ENCODE data around the gene IFNG-AS1.

Gene IFNG-AS1

DNA sequence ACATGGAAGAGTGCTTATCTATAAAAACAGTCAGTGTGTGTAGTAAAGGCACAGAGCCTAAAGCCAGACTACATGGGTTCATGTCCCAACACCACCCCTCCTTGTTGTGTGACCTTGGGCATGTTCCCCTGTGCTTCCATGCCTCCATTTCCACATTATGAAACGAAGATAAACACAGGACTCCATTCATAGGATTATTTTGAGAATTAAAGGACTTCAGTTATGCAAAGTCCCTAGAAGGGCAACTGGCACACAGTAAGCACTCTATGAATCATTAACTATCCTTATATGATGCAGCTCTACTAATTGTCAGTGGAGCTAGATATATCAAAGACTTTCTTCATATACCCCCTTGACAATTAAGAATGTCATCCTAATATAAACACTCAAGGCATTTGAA lies 17.8 kb downstream of the IFNG-AS1 start:
- H3K9me3 ChIP-seq (ENCODE audit: control insufficient read depth, low read length), result no peaks in the 10 kb centered on the region
- TF ChIP-seq, protein P1, sequence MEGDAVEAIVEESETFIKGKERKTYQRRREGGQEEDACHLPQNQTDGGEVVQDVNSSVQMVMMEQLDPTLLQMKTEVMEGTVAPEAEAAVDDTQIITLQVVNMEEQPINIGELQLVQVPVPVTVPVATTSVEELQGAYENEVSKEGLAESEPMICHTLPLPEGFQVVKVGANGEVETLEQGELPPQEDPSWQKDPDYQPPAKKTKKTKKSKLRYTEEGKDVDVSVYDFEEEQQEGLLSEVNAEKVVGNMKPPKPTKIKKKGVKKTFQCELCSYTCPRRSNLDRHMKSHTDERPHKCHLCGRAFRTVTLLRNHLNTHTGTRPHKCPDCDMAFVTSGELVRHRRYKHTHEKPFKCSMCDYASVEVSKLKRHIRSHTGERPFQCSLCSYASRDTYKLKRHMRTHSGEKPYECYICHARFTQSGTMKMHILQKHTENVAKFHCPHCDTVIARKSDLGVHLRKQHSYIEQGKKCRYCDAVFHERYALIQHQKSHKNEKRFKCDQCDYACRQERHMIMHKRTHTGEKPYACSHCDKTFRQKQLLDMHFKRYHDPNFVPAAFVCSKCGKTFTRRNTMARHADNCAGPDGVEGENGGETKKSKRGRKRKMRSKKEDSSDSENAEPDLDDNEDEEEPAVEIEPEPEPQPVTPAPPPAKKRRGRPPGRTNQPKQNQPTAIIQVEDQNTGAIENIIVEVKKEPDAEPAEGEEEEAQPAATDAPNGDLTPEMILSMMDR (IDR thresholded peaks at IDR 0.05), result no peak

DNA sequence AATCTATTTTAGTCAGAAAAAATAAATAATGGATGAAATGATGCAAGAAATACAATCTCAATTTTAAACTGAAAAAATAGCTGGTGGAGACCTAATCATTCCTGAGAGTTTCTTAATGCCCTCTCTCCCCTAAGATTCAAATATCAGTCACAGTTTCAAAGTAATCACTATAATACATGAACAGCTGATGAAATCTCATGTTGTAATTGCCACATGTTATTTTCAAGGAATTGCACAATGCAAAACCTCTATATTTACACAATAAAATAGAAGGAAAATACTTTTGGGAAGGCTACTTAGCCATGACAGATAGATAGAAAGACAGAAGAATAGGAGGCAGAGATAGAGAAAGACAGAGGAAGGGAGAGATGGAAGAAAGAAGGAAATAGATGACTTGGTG lies 18.2 kb downstream of the IFNG-AS1 start:
- no peaks in the 10 kb centered on the region for H3K36me3 ChIP-seq (ENCODE audit: control insufficient read depth, insufficient read depth, low read length)
- TF ChIP-seq, protein P1 (IDR thresholded peaks at IDR 0.05), result no peak
- H3K27me3 ChIP-seq (ENCODE audit: control insufficient read depth, insufficient read depth, low read length), result no peaks in the 10 kb centered on the region

More for the DNA sequence above, 17.8 kb downstream of the IFNG-AS1 start:
- Histone ChIP-seq H3K4me3 (ENCODE audit: low read depth, low read length) (no peak overlapping the region), H3K27ac (no peak overlapping the region), H2AFZ (no peak overlapping the region), H3K79me2 (no peaks in the 10 kb centered on the region), H3K4me1 (no peaks in the 10 kb centered on the region), H3K27me3 (ENCODE audit: control insufficient read depth, insufficient read depth, low read length) (no peaks in the 10 kb centered on the region), H3K9ac (no peak overlapping the region), H3K4me2 (ENCODE audit: low read length) (no peak overlapping the region), H3K36me3 (ENCODE audit: control insufficient read depth, insufficient read depth, low read length) (no peaks in the 10 kb centered on the region)

DNA sequence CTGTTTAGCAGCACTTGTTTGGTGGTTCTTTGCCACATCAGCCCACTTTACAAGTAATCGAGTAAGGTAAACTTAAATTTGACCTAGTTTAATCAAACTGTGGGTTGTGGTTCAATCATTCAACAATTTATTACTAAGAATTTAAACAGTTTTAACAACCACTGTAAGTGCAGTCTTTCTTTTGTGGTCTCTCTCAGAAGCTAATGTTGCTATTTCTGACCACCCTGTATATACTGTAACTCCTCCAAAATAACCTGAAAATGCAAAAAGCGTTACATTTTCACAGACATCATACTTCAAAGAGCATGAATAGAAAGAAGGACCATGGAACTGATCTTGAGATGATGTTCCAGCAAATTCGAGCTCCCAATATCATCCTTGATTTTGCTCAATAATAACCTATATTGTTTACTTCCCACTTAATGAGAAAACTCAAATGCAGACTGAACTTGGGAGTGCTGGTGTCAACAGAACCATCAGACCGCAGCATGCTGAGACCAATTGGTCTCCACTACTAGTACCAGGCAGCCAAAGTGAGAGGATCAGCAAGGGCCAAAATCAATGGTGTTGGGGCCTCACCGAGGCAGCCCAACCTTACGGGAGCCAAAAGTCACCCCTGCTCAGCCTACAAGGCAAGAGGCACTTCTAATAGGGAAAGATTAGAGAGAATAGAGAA lies 22.1 kb downstream of the IFNG-AS1 start:
- H3K4me2 ChIP-seq (ENCODE audit: low read length), result no peak overlapping the region
- H3K9me3 ChIP-seq (ENCODE audit: control insufficient read depth, low read length), result no peaks in the 10 kb centered on the region
- H2AFZ ChIP-seq, result no peak overlapping the region
- H3K9ac ChIP-seq, result no peak overlapping the region
- no peak overlapping the region for H3K27ac ChIP-seq
- H3K27me3 ChIP-seq (ENCODE audit: control insufficient read depth, insufficient read depth, low read length), result no peaks in the 10 kb centered on the region
- no peaks in the 10 kb centered on the region for H3K36me3 ChIP-seq (ENCODE audit: control insufficient read depth, insufficient read depth, low read length)
- no peaks in the 10 kb centered on the region for H3K79me2 ChIP-seq
- no peaks in the 10 kb centered on the region for H3K4me1 ChIP-seq
- H3K4me3 ChIP-seq (ENCODE audit: low read depth, low read length), result no peak overlapping the region
- TF ChIP-seq, protein P1 (IDR thresholded peaks at IDR 0.05), result no peak

More for the DNA sequence above, 18.2 kb downstream of the IFNG-AS1 start:
- Histone ChIP-seq H3K9me3 (ENCODE audit: control insufficient read depth, low read length) (no peaks in the 10 kb centered on the region), H2AFZ (no peak overlapping the region), H3K27ac (no peak overlapping the region), H3K9ac (no peak overlapping the region), H3K79me2 (no peaks in the 10 kb centered on the region), H3K4me2 (ENCODE audit: low read length) (no peak overlapping the region), H3K4me3 (ENCODE audit: low read depth, low read length) (no peak overlapping the region), H3K4me1 (no peaks in the 10 kb centered on the region)

DNA sequence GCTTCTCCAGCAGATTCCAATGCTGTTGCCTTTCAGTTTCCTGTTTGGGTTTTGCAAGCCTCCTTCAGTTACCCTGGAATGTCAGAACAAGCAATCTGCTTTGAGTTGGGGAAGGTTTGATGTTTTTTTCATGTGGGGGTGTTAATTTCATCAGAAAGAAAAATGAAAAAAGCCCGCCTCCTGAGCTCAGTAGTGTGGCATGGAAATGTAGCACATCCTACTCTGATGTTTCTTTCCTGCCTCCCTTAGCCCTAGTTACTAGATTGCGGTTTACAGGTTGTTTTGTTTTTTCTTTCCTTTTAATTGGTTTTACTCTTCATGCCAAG lies 22.6 kb downstream of the IFNG-AS1 start:
- Histone ChIP-seq H3K27me3 (ENCODE audit: control insufficient read depth, insufficient read depth, low read length) (no peaks in the 10 kb centered on the region), H3K27ac (no peak overlapping the region), H3K79me2 (no peaks in the 10 kb centered on the region), H3K9me3 (ENCODE audit: control insufficient read depth, low read length) (no peaks in the 10 kb centered on the region), H2AFZ (no peak overlapping the region), H3K4me1 (no peaks in the 10 kb centered on the region), H3K4me2 (ENCODE audit: low read length) (no peak overlapping the region), H3K36me3 (ENCODE audit: control insufficient read depth, insufficient read depth, low read length) (no peaks in the 10 kb centered on the region), H3K4me3 (ENCODE audit: low read depth, low read length) (no peak overlapping the region), H3K9ac (no peak overlapping the region)
- TF ChIP-seq, protein P1 (IDR thresholded peaks at IDR 0.05), result no peak

DNA sequence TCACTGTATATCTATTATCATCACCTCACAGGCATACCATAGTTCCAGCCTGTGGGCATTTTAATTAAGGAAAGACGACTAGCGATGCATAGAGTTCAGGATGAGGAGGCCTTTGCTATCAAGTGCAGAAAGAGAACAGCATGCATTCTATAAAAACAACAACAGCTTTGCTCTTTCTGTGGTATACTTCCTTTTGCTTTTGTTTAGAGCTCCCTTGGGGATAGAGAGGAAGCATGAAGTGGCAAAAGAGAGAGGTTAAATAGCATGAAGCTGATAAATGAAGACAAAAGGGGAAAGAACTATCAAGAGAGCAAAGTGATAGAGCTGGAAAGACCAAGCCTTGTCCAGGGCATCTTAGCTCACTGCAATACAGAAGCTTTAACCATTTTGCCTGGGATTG lies 23.5 kb downstream of the IFNG-AS1 start:
- TF ChIP-seq, protein P1 (IDR thresholded peaks at IDR 0.05), result no peak
- H3K27ac ChIP-seq, result no peak overlapping the region
- no peak overlapping the region for H3K9ac ChIP-seq
- H3K4me3 ChIP-seq (ENCODE audit: low read depth, low read length), result no peak overlapping the region
- H3K4me1 ChIP-seq, result no peaks in the 10 kb centered on the region
- H3K27me3 ChIP-seq (ENCODE audit: control insufficient read depth, insufficient read depth, low read length), result no peaks in the 10 kb centered on the region
- H3K9me3 ChIP-seq (ENCODE audit: control insufficient read depth, low read length), result no peaks in the 10 kb centered on the region
- H3K79me2 ChIP-seq, result no peaks in the 10 kb centered on the region
- no peak overlapping the region for H3K4me2 ChIP-seq (ENCODE audit: low read length)
- no peak overlapping the region for H2AFZ ChIP-seq
- H3K36me3 ChIP-seq (ENCODE audit: control insufficient read depth, insufficient read depth, low read length), result no peaks in the 10 kb centered on the region
